ENCODE data around the gene VDR.

VDR gene

DNA sequence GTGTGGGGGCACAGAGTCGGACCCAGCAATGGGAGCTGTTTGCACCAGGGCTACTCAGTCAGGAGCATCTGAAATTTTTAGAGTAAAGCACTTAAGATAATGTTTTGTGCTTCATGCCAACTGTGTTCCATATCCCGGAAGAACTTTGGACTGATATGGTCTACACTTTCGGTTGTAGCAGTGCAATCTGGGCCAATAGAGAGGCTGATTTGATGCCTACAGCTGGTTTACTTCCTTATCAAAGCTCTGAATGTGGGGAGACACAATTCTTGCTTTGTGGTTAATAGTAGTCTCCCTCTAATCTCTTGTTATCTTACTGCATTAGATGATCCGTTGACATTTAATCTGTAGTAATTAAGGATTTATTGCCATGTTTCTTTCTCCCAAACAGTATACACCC is 7.8 kb upstream of the VDR start:
- no peak for DNase-seq (ENCODE audit: low read depth, low spot score)
- H3K36me3 ChIP-seq (ENCODE audit: insufficient read depth, low read length), result no peaks in the 10 kb centered on the region

DNA sequence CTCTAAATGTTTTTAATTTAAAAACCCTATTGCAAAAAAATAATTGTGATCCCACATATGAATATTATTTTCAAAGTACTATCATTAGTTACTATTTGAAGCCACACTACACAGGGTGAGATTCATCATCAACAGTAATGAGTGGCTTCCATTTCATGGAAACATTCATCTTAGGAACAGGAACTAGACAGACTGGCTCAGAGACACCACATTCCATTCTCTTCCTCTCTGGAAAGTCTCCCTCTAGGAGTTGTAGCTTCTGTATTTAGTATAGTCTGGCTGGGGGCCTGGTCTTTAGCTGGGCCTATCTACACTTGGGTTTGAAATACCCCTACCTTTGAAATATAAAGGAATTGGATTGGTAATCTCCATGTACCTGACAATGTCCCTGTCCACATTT is 6.2 kb upstream of the VDR start:
- Histone ChIP-seq H3K36me3 (ENCODE audit: insufficient read depth, low read length) (no peaks in the 10 kb centered on the region), H3K27ac (no peak overlapping the region), H3K9me3 (ENCODE audit: low read depth, low read length) (no peaks in the 10 kb centered on the region), H3K4me3 (no peak overlapping the region), H3K9ac (ENCODE audit: insufficient read length) (no peak overlapping the region)
- no peak for DNase-seq (ENCODE audit: low read depth, low spot score)
- TF ChIP-seq POLR2AphosphoS5 (IDR thresholded peaks at IDR 0.05; ENCODE audit: borderline replicate concordance, low read depth, low read length) (no peak), EZH2 (IDR thresholded peaks at IDR 0.05) (no peak), FOXP2 (optimal IDR thresholded peaks at IDR 0.05; ENCODE audit: control extremely low read depth, extremely low read length, insufficient read depth) (no peak)

More for the DNA sequence above, 7.8 kb upstream of the VDR start:
- Histone ChIP-seq H3K9me3 (ENCODE audit: low read depth, low read length) (no peaks in the 10 kb centered on the region), H3K9ac (ENCODE audit: insufficient read length) (no peak overlapping the region), H3K4me3 (no peak overlapping the region), H3K27ac (no peak overlapping the region)
- TF ChIP-seq POLR2AphosphoS5 (IDR thresholded peaks at IDR 0.05; ENCODE audit: borderline replicate concordance, low read depth, low read length) (no peak), EZH2 (IDR thresholded peaks at IDR 0.05) (no peak)

DNA sequence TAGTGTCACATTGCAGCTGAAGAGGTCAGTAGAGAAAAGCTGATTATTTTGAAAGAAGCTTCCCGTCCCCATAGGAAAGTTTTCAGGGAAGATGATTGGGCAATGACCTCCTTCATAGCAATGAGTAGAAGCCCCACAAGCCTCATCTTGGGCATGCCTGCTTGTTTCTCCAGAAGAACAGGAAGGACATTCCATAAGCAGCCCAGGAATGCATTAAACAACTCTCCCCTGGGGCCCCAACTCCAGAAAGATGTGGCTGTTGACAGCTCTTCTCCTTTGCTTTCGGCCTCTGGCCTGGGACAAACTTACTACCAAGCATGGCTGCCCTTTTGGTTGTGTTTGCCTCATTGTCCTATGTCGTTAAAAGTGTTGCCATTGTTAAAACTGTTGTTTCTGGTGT is 5.7 kb upstream of the VDR start:
- TF ChIP-seq EZH2 (IDR thresholded peaks at IDR 0.05) (no peak), POLR2AphosphoS5 (IDR thresholded peaks at IDR 0.05; ENCODE audit: borderline replicate concordance, low read depth, low read length) (no peak), FOXP2 (optimal IDR thresholded peaks at IDR 0.05; ENCODE audit: control extremely low read depth, extremely low read length, insufficient read depth) (no peak)

DNA sequence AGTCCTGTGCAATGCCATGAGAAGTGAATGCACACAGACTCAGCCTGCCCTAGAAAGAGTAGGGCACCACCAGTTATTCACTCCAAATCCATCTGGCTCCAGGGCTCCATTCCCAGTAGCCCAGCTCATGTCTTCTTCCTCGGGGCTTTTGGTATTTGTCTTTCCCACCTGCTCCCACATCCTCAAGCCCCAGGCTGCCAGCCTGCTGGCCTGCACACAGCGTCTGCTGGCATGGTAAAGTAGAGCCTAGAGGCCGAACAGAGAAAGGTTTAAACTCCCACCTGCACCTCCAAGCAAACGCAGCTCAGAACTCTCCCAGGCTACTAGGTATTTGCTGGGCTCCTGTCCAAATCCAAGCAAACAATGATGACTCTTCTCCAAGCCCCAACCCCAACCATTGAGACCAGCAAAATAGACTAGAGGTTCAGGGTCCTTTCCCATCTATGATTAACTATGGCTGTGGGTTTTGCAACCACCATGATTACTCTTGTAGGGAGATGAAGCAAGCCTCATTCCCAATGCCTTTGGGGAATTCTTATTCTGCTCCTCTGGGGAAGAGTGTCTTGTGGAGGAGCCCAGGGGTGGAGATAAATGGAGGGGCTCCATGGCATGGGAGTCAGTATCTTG is 5.2 kb upstream of the VDR start:
- H3K4me3 ChIP-seq, result no peak overlapping the region
- H3K36me3 ChIP-seq (ENCODE audit: insufficient read depth, low read length), result no peaks in the 10 kb centered on the region
- H3K9ac ChIP-seq (ENCODE audit: insufficient read length), result no peak overlapping the region
- no peaks in the 10 kb centered on the region for H3K9me3 ChIP-seq (ENCODE audit: low read depth, low read length)
- TF ChIP-seq POLR2AphosphoS5 (IDR thresholded peaks at IDR 0.05; ENCODE audit: borderline replicate concordance, low read depth, low read length) (no peak), FOXP2 (optimal IDR thresholded peaks at IDR 0.05; ENCODE audit: control extremely low read depth, extremely low read length, insufficient read depth) (no peak), EZH2 (IDR thresholded peaks at IDR 0.05) (no peak)
- no peak for DNase-seq (ENCODE audit: low read depth, low spot score)
- H3K27ac ChIP-seq, result no peak overlapping the region

More for the DNA sequence above, 5.7 kb upstream of the VDR start:
- Histone ChIP-seq H3K36me3 (ENCODE audit: insufficient read depth, low read length) (no peaks in the 10 kb centered on the region), H3K27ac (no peak overlapping the region), H3K9ac (ENCODE audit: insufficient read length) (no peak overlapping the region), H3K4me3 (no peak overlapping the region), H3K9me3 (ENCODE audit: low read depth, low read length) (no peaks in the 10 kb centered on the region)
- no peak for DNase-seq (ENCODE audit: low read depth, low spot score)

DNA sequence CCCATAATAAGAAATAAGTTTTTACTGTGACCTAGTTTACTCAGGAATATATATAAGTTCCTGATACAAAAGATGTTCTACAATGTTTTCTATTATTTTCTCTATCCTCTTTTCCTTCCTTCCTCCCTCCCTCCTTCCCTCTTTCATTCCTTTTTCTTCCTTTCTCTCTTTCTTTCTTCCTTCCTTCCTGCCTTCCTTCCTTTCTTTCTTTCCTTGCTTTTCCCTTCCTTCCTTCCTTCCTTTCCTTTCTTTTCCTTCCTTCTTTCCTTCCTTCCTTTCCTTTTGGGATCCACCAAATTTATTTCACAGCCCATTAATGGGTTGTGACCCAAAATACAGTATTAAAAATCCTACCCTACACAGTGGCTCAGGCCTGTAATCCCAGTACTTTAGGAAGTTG is 3.9 kb upstream of the VDR start:
- Histone ChIP-seq H3K36me3 (ENCODE audit: insufficient read depth, low read length) (no peaks in the 10 kb centered on the region), H3K27ac (no peak overlapping the region), H3K9ac (ENCODE audit: insufficient read length) (no peak overlapping the region), H3K9me3 (ENCODE audit: low read depth, low read length) (no peaks in the 10 kb centered on the region), H3K4me3 (no peak overlapping the region)
- TF ChIP-seq POLR2AphosphoS5 (IDR thresholded peaks at IDR 0.05; ENCODE audit: borderline replicate concordance, low read depth, low read length) (no peak), FOXP2 (optimal IDR thresholded peaks at IDR 0.05; ENCODE audit: control extremely low read depth, extremely low read length, insufficient read depth) (no peak), EZH2 (IDR thresholded peaks at IDR 0.05) (no peak)
- no peak for DNase-seq (ENCODE audit: low read depth, low spot score)

DNA sequence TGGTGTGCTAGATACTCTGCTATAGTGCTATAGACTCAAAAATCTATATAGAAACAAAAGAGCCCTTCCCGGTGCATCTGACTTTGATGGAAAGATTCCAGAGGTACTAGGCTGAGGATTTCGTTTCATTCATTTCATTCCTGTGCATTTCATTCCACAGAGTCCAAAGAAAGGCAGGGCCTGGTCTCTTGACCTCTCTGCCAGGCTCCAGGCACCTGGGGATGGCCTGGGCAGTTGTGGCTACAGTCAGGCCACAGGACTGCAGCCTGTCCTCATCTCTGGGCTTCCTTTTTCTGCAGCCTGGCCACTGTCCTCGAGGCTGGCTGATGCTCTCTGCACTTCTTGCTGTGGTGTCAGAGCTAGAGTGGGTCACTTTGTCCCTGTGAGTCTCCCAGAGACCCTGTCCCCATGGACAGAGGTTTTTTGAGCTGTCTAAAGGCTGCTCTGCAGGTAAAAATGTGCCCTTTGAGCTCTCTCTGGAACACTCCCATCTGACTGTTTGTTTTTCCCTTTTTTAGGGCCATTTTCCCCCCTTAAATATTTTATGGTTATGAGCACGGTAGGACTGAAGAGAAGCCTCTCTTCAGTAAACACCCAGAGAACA is 3.2 kb upstream of the VDR start:
- DNase-seq (ENCODE audit: low read depth, low spot score), result no peak
- no peak overlapping the region for H3K9ac ChIP-seq (ENCODE audit: insufficient read length)
- TF ChIP-seq FOXP2 (optimal IDR thresholded peaks at IDR 0.05; ENCODE audit: control extremely low read depth, extremely low read length, insufficient read depth) (no peak), EZH2 (IDR thresholded peaks at IDR 0.05) (no peak), POLR2AphosphoS5 (IDR thresholded peaks at IDR 0.05; ENCODE audit: borderline replicate concordance, low read depth, low read length) (no peak)
- no peak overlapping the region for H3K4me3 ChIP-seq
- H3K36me3 ChIP-seq (ENCODE audit: insufficient read depth, low read length), result no peaks in the 10 kb centered on the region
- H3K27ac ChIP-seq, result no peak overlapping the region
- no peaks in the 10 kb centered on the region for H3K9me3 ChIP-seq (ENCODE audit: low read depth, low read length)

DNA sequence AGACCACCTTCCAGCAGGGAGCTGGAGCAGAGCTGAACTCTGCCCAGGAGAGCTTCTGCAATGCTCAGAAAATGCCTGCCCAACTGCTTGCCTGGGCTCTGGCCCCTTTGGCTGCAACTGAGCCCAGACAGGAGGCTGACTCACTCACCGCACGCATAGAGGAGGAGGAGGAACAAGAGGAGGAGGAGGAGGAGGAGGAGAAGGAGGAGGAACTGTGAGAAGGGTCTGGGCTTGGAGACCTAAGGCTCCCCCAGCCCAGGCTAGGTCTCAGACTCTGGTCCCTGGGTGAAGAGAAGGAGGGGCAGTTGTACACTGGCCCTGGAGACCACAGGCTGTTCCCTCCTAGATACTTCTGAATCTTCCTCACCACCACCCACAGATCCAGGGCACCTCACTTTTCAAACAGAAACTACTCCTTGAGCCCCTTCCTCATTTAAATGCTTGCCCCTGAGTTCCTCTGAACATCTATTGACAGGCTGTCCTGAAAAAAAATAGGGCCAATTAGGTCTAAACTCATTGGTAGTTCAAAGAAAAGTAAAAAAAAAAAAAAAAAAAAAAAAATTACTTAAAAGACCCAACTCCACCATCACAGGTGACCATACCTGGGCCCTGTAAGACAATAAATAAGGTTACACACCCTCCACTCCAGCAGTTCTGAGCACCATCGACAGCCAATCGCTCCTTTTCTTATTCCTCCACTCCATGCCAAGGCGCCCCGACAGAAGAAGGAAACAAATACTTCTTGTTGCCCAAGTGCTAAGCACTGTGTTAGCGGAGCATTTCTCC is 674 bp downstream of the VDR start:
- Histone ChIP-seq H3K9ac (ENCODE audit: insufficient read length) (no peak overlapping the region), H3K36me3 (ENCODE audit: insufficient read depth, low read length) (no peaks in the 10 kb centered on the region), H3K9me3 (ENCODE audit: low read depth, low read length) (no peaks in the 10 kb centered on the region), H3K4me3 (peak overlapping the region; percentile 83), H3K27ac (no peak overlapping the region)
- DNase-seq (ENCODE audit: low read depth, low spot score), result no peak
- TF ChIP-seq EZH2 (IDR thresholded peaks at IDR 0.05) (no peak), POLR2AphosphoS5 (IDR thresholded peaks at IDR 0.05; ENCODE audit: borderline replicate concordance, low read depth, low read length) (no peak)

DNA sequence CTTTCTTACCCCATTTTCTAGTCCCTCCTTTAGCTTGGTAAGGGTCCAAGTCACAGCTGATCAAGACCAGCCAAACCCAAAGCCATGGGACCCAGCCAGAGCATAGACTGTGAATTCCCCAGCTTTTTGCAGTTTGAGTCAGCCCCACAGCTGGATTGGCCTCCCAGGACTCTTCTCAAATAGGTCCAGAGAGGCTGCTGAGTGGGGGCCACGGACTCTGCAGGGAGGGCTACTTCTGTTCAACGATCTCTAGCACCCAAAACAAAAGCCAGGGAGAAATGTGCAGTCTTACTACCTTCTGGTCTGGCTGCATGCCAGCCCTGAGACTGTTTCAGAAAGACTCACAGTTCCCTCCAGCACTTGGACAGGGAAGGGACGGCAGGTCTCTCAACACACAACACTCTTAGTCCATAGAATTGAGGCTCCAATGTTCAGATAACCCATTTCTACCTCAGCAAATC is 1.6 kb downstream of the VDR start:
- Histone ChIP-seq H3K4me3 (no peak overlapping the region), H3K27ac (no peak overlapping the region), H3K36me3 (ENCODE audit: insufficient read depth, low read length) (no peaks in the 10 kb centered on the region), H3K9ac (ENCODE audit: insufficient read length) (no peak overlapping the region), H3K9me3 (ENCODE audit: low read depth, low read length) (no peaks in the 10 kb centered on the region)
- no peak for TF ChIP-seq EZH2 (IDR thresholded peaks at IDR 0.05)
- no peak for TF ChIP-seq POLR2AphosphoS5 (IDR thresholded peaks at IDR 0.05; ENCODE audit: borderline replicate concordance, low read depth, low read length)
- TF ChIP-seq FOXP2 (optimal IDR thresholded peaks at IDR 0.05; ENCODE audit: control extremely low read depth, extremely low read length, insufficient read depth), result no peak
- DNase-seq (ENCODE audit: low read depth, low spot score), result no peak
